Germinal center (tissue), 1 donor: ENCODE results near the gene CHD5.

ENCODE experiments used
- DNase-seq: peaks from one replicate; pipeline ENCODE4 v3.0.0; 2012; ENCODE audit warnings: mixed read lengths, low spot score

The CHD5 gene

DNA sequence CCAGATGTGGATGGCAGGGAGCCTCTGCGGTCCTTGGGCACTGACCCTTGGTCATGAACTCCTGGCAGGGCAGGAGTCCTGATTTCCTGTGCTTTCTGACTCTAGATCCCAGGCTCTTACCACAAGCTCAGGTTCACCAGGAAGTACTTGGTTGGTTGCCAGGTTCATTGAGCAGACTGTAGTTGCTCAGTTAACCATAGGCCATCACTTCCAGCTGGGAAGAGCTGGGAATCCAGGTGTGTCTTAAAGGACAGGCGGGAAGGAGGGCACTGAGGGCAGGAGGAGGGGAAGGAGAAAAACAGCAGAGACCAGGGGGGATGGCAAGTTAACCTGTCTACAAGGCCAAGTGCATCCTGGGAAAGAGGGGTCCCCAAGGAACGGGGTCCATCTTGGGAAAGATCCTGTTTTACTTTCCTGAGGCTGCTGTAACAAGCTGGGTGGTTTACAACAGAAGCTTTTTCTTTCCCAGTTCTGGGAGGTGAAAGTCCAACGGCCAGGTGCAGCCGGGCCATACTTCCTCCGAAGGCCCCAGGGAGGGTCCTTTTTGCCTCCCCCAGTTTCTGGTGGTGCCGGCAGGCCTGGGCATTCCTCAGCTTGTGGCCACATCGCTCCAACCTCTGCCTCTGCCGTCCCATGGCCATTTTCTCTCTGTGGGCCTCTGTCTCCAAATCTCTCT lies 122.8 kb downstream of the CHD5 start:
- no peak for DNase-seq

DNA sequence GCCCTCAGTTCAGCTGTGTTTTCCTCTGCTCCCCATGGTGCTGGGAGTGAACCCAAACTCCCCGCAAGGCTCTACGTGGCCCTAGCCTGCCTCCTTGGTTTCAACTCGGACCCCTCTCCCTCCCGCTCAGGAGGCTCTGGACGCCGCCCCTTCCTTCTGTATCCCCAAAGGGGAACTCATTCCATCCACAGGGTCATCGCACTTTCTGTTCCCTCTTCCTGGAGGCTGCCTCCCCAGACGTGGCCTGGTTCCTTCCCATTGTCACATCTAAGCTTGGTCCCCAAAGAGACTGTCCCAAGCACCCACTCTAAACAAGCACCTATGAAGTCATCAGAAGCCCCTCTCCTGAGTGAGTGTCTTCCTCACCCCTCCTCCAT lies 123.6 kb downstream of the CHD5 start:
- DNase-seq, result no peak

DNA sequence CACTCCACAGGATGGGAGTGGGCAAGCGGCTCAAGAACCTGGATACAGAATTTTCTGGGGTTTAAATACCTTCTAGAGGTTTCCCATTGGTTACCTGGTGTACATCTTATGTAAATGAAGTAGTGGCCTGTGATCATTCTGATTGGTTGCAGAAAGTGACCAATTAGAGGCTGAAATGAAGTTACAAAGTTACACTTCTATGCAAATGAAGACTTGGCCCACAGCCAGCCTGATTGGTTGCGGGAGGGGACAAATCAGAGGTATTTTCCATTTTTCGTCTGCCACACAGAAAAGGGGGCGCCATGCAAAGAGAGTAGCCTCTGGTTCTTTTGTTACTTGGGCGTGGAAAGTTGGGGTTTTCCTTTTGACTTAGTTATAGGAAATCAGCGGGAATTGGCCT lies 125.5 kb downstream of the CHD5 start:
- DNase-seq, result no peak

DNA sequence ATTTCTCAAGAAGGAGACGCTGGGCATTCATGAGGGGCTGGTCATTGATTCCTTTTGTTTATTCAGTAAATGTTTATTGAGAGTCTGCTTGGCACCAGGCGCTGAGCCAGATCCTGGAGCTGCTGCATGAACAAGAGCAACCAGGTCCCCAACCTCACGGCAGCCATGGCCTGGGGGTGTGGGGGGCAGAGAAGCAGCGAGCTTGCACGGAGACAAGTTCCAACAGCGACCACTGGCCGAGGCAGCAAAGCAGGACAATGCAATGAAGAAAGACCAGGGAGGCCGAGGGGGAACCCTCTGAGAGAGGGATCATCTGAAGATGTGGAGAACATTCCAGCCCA lies 126.9 kb downstream of the CHD5 start:
- DNase-seq, result no peak

DNA sequence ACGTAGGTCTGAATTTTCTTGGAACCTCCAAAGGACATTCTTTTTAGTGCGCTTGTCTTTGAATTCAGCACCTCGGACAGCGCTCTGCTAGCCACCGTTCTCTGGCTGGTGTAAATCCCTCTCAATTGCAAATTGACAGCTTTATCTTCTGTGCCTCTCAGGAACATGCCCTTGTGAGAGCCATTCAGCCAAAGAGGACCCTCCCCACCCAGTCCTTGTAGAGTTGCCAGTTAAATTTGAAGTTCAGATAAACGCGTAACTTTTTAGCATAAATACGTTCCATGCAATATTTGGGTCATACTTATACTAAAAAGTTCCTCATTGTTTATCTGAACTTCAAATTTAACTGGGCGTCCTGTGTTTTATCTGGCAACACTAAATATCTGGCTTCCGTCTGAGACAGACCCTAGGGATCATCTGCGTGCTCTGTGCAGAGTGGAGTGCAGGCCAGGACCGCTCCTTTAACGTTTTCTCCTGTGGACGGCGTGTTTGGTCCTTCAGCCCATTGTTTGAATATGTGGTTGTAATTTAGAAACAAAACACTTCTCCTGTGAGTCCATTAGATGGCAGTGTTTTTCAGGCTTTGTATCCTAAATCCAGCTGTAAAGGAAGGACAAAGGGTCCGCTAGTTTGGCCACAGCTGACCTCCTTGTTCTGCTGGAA lies 127.4 kb downstream of the CHD5 start:
- peak; percentile 53 for DNase-seq
